Measurements from ENCODE around the gene KRAS.

DNA sequence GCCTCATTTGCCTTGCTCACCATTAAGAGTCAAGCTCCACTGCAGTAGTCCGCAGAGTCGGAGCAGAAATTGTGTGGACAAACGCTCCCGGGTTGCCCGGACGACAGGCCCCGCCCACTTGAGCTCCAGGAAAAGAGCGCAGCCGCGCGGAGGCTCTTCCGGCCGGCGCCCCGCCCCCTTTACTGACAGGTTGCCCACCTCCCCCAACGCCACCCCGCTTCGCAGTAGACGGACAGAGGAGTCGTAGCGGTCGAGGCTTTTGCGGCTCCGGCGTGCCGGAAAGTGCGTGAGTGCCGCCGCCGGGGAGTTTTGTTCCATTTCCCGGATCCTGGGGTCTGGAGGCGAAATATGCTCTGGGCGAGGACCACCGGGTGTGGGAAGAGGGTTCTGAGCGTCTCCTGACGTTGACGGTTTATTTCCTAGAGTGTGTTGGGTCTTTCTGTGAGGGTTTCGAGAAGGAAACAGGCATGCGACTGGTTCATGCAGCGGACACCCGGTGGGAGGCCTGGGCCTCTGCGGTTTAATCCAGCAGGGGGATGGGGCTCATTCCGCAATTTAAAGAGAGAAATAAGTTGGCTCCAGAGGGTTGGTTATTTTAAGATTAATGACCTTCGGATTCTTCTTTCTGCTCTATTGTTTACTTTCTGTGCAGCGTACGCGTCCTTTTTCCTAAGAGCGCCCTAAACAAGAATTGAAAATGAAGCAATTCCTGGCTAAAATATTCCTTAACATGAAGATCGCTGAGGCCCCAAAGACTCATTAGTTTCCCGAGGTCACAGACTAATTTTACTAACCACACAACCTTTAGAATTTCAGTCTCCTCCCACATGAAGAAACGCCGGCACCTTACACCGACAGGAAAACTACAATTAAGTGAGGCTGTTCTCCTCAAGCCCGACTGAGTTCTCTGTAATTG, 55.4 kb downstream of the KRAS start, which contains the start of the genes DNAI7 and ETFRF1:
- TF ChIP-seq, protein P1, sequence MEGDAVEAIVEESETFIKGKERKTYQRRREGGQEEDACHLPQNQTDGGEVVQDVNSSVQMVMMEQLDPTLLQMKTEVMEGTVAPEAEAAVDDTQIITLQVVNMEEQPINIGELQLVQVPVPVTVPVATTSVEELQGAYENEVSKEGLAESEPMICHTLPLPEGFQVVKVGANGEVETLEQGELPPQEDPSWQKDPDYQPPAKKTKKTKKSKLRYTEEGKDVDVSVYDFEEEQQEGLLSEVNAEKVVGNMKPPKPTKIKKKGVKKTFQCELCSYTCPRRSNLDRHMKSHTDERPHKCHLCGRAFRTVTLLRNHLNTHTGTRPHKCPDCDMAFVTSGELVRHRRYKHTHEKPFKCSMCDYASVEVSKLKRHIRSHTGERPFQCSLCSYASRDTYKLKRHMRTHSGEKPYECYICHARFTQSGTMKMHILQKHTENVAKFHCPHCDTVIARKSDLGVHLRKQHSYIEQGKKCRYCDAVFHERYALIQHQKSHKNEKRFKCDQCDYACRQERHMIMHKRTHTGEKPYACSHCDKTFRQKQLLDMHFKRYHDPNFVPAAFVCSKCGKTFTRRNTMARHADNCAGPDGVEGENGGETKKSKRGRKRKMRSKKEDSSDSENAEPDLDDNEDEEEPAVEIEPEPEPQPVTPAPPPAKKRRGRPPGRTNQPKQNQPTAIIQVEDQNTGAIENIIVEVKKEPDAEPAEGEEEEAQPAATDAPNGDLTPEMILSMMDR (conservative IDR thresholded peaks at IDR 0.05), result no peak
- no peak for TF ChIP-seq EZH2 (IDR thresholded peaks at IDR 0.05; ENCODE audit: low read depth)

All from PC-9 (cell line).